ENCODE data around the gene CHST11. TPM values are rescaled to one million over a fixed set of nuclear protein-coding genes. Genes with fewer than 3 reads are reported as not detected.

The CHST11 gene
- total RNA-seq, 1 experiment from 2014 or later, result 1.1 TPM

DNA sequence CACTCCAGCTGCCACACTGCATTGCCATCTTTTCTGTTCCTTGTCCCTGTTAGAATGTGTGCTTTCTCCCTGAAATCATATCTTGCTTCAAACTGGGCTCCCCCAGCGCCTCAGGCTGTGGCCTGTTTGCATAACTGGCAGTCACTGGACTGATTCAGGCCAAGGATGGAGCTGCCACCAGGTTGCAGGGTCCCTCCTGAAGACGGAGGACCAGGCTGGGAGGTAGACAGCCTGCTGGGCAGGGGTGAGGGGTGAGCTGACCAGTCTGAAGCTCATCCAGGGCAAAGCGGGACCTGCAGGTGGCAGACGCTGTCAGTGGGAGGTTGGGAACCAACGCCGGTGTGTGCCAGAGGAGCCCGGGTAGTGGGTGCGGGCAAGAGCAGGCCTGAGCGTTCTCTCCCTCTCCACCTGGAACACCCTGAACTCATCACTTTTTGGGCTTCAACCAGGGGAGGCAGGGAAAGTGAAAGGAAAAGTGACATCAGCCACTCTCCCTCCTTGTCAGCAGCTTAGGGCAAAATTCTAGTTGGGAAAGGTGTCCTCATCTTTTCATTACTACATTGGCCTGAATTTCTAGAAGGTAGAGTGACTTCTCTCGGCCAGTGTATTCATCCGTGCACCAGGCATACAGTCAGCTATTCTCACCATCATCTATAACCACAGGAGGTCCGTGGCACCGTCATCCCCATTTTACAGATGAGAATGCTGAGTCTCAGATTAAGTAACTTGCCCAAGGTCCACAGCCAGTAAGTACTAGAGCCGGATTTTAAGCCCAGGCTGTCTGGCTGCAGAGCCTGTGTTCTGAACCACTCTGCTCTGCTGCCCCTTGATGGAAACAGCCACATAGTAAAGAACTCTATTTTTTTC lies 282.3 kb downstream of the CHST11 start:
- H3K27me3 Mint-ChIP-seq (ENCODE audit: unreplicated experiment), result peaks cover 72% of the 10 kb centered on the region
- no peak overlapping the region for H3K27ac Mint-ChIP-seq (ENCODE audit: unreplicated experiment)
- BruUV-seq (replicated peaks), result no TSS peak
- no peaks in the 10 kb centered on the region for H3K9me3 Mint-ChIP-seq (ENCODE audit: low read depth, unreplicated experiment)
- TF ChIP-seq, protein P1, sequence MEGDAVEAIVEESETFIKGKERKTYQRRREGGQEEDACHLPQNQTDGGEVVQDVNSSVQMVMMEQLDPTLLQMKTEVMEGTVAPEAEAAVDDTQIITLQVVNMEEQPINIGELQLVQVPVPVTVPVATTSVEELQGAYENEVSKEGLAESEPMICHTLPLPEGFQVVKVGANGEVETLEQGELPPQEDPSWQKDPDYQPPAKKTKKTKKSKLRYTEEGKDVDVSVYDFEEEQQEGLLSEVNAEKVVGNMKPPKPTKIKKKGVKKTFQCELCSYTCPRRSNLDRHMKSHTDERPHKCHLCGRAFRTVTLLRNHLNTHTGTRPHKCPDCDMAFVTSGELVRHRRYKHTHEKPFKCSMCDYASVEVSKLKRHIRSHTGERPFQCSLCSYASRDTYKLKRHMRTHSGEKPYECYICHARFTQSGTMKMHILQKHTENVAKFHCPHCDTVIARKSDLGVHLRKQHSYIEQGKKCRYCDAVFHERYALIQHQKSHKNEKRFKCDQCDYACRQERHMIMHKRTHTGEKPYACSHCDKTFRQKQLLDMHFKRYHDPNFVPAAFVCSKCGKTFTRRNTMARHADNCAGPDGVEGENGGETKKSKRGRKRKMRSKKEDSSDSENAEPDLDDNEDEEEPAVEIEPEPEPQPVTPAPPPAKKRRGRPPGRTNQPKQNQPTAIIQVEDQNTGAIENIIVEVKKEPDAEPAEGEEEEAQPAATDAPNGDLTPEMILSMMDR (IDR thresholded peaks at IDR 0.05; ENCODE audit: unreplicated experiment), result no peak
- no peaks in the 10 kb centered on the region for H3K36me3 Mint-ChIP-seq (ENCODE audit: insufficient read depth, unreplicated experiment)
- no peak overlapping the region for H3K4me3 Mint-ChIP-seq (ENCODE audit: low read depth, unreplicated experiment)
- no peak for DNase-seq
- H3K4me1 Mint-ChIP-seq (ENCODE audit: low read depth, unreplicated experiment), result no peaks in the 10 kb centered on the region
- CTCF ChIA-PET, result interaction anchor here (0.6 kb wide), 2 partner anchors 18 to 43 kb away, joined by 3 read pairs; no protein-coding TSS in a partner anchor
- intact Hi-C loops (cut with micrococcal nuclease; ENCODE audit: unreplicated experiment), result no loop called here

DNA sequence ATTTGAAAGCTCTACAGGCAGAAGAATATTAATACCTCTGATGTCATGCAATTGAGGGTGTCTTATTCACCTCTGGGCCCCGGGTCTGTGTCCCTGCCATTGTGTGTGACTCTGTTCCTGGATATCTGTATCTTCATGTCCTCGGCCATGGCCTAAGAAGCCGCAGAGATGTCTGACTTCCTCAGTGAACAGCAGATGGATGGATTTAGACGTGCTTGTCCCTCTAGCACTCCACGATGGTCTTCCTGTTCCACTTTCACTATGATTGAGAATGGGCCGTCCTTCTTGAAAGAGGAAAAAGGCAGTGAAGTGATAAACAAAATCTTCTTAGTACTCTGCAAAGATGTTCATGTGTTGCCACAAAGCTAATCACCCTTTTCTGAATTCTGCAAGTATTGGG lies 283.9 kb downstream of the CHST11 start:
- no peak overlapping the region for H3K27ac Mint-ChIP-seq (ENCODE audit: unreplicated experiment)
- BruUV-seq (replicated peaks), result no TSS peak
- CTCF ChIA-PET, result no interaction called here
- intact Hi-C loops (cut with micrococcal nuclease; ENCODE audit: unreplicated experiment), result no loop called here
- no peaks in the 10 kb centered on the region for H3K9me3 Mint-ChIP-seq (ENCODE audit: low read depth, unreplicated experiment)
- no peak for DNase-seq
- H3K4me3 Mint-ChIP-seq (ENCODE audit: low read depth, unreplicated experiment), result no peak overlapping the region
- H3K4me1 Mint-ChIP-seq (ENCODE audit: low read depth, unreplicated experiment), result no peaks in the 10 kb centered on the region
- TF ChIP-seq, protein P1 (IDR thresholded peaks at IDR 0.05; ENCODE audit: unreplicated experiment), result no peak
- H3K36me3 Mint-ChIP-seq (ENCODE audit: insufficient read depth, unreplicated experiment), result no peaks in the 10 kb centered on the region
- peaks cover 67% of the 10 kb centered on the region for H3K27me3 Mint-ChIP-seq (ENCODE audit: unreplicated experiment)

DNA sequence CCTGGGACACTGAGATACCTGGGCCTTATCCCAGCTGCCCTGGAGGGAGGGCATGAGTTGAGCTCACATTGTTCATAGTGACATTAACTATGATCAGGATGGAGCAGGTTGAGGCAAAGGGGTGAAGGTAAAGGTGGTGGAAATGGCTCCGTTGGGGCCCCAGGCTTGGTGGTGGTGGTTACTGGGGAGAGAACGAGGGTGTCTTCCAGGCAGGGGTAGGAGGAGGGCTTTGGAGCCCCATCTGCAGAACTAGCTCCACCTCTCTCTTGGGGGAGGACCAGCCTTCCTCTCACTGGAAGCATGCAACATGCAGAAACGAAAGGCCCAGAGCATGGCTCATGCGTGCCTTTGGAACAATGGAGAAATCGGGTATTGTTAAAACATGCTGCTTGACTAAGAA lies 284.3 kb downstream of the CHST11 start:
- intact Hi-C loops (cut with micrococcal nuclease; ENCODE audit: unreplicated experiment), result no loop called here
- H3K4me3 Mint-ChIP-seq (ENCODE audit: low read depth, unreplicated experiment), result no peak overlapping the region
- DNase-seq, result no peak
- H3K36me3 Mint-ChIP-seq (ENCODE audit: insufficient read depth, unreplicated experiment), result no peaks in the 10 kb centered on the region
- no peaks in the 10 kb centered on the region for H3K4me1 Mint-ChIP-seq (ENCODE audit: low read depth, unreplicated experiment)
- BruUV-seq (replicated peaks), result no TSS peak
- CTCF ChIA-PET, result interaction anchor here (0.5 kb wide), 1 partner anchor 152 kb away, joined by 5 read pairs; no protein-coding TSS in a partner anchor
- H3K27ac Mint-ChIP-seq (ENCODE audit: unreplicated experiment), result no peak overlapping the region
- H3K9me3 Mint-ChIP-seq (ENCODE audit: low read depth, unreplicated experiment), result no peaks in the 10 kb centered on the region
- TF ChIP-seq, protein P1 (IDR thresholded peaks at IDR 0.05; ENCODE audit: unreplicated experiment), result no peak
- H3K27me3 Mint-ChIP-seq (ENCODE audit: unreplicated experiment), result peaks cover 67% of the 10 kb centered on the region

DNA sequence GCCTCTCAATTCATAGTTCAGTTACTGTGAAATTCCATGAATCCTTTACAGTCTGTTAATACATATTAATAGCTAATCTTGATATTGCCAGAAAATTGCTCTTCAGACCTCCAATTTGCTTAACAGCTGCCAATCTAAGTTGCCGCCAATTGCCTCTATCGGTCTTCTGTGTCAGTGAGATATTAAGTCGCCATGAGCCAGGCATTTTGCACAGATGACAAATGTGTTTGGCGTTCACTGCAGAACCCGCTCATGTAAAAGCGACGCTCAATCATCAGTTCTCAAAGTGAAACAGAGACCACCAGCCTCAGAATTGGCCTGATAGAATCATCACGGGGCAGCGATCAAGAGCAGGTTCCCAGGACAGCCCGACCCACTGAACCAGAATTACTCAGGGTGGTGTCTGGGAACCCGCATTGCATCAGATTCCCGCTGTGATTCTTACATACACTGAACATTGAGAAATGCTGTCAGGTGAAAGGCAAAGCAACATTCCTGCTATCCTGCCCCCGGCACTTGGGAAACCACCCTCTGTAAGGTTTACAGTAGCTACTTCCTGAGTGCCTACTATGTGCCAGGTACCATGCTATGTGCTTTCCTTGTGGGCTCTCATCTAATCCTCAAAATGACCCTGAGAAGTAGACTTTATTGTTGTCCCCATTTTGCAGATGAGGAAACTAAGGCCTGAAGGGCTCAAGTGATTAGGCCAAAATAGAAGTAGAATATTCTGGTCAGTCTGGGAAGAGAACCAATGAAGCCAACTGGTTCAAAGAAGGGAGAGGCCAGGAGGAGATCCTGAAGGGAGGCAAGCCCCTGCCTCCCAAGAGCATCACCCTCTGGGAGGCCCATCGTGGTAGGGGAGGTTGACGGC lies 285.0 kb downstream of the CHST11 start:
- Mint-ChIP-seq H3K9me3 (ENCODE audit: low read depth, unreplicated experiment) (no peaks in the 10 kb centered on the region), H3K4me1 (ENCODE audit: low read depth, unreplicated experiment) (no peaks in the 10 kb centered on the region), H3K36me3 (ENCODE audit: insufficient read depth, unreplicated experiment) (no peaks in the 10 kb centered on the region), H3K27ac (ENCODE audit: unreplicated experiment) (no peak overlapping the region), H3K4me3 (ENCODE audit: low read depth, unreplicated experiment) (no peak overlapping the region), H3K27me3 (ENCODE audit: unreplicated experiment) (peaks cover 67% of the 10 kb centered on the region)
- no TSS peak for BruUV-seq (replicated peaks)
- TF ChIP-seq, protein P1 (IDR thresholded peaks at IDR 0.05; ENCODE audit: unreplicated experiment), result no peak
- intact Hi-C loops (cut with micrococcal nuclease; ENCODE audit: unreplicated experiment), result no loop called here
- CTCF ChIA-PET, result interaction anchor here (0.5 to 1.4 kb wide), 2 partner anchors 20 to 153 kb away, joined by 4 to 5 read pairs; no protein-coding TSS in a partner anchor
- DNase-seq, result no peak
